HCT116 (cell line): ENCODE results near the gene ATG4B. TPM values are rescaled to one million over a fixed set of nuclear protein-coding genes. Genes with fewer than 3 reads are reported as not detected.

ENCODE experiments used
- ATAC-seq: fragments of 200-7000 bp; cut with Tn5 transposase; 2 replicates; pipeline ENCODE4 v1.9.1; 2020; ENCODE audit warnings: mild to moderate bottlenecking, moderate library complexity
- BruUV-seq: library from RNA; stranded (reverse); fragments of 400-500 nt; replicated peaks from 2 replicates; lab custom pipeline; 2021; lab: Mats Ljungman, UMichigan
- CTCF ChIA-PET: fragments of 300-600 bp; sonication (Branson Sonifier 250); formaldehyde crosslinking; loops from one replicate; lab custom pipeline; 2021; ENCODE audit warnings: antibody characterized with exemption; lab: Charles Lee
- POLR2A ChIA-PET: fragments of 300-600, 350-600 bp; sonication (Branson Sonifier 250); formaldehyde crosslinking; loops from one replicate; lab custom pipeline; 2021; ENCODE audit warnings: antibody characterized with exemption; lab: Charles Lee
- RAD21 ChIA-PET, 2 experiments: fragments of 300-600 bp; sonication (Branson Sonifier 250); formaldehyde crosslinking; loops; one replicate each; lab custom pipeline; 2023; ENCODE audit warnings: low total read pairs in 2 of 2; ENCODE audit not compliant: uncharacterized antibody in 2 of 2, unreplicated experiment in 2 of 2, low non-redundant PET in 1 of 2; lab: Charles Lee
- DNase-seq: peaks from one replicate; pipeline ENCODE4 v3.0.0-alpha.2; 2010; ENCODE audit warnings: low read depth, low spot score
- H2AFZ ChIP-seq: fragments of 200-600 bp; shearing (Covaris generic), sonication (generic); 2 replicates; pipeline ENCODE4 v1.6.1; 2017; ENCODE audit warnings: low read depth, mixed run types, mixed read lengths, antibody characterized with exemption, low read length; ENCODE audit not compliant: poor library complexity, severe bottlenecking
- H3K27ac ChIP-seq: 2 replicates; pipeline ENCODE4 v1.5.1; 2012; ENCODE audit warnings: low read depth, low read length
- H3K27me3 ChIP-seq: fragments of 200-600 bp; sonication (generic); 2 replicates; pipeline ENCODE4 v1.6.1; 2016; ENCODE audit warnings: mixed run types, low read length, mixed read lengths; ENCODE audit not compliant: insufficient read depth
- H3K36me3 ChIP-seq, 2 experiments: fragments of 200-500 bp in 1 of 2; fragments of 200-600 bp in 1 of 2; sonication (Bioruptor generic) in 1 of 2; sonication (generic) in 1 of 2; 2 replicates each; pipeline versions ENCODE4 v1.5.1 to v1.6.1; 2014 to 2016; ENCODE audit warnings: low read length in 2 of 2, inconsistent platforms in 1 of 2, mixed read lengths in 1 of 2, mixed run types in 1 of 2; ENCODE audit not compliant: insufficient read depth in 2 of 2, control insufficient read depth in 1 of 2
- H3K4me1 ChIP-seq, 2 experiments: fragments of 200-600 bp in 1 of 2; sonication (generic) in 1 of 2; 2 replicates each; pipeline versions ENCODE4 v1.5.1 to v1.6.1; 2012 to 2017; ENCODE audit warnings: low read length in 2 of 2, inconsistent platforms in 1 of 2, mild to moderate bottlenecking in 1 of 2, mixed read lengths in 1 of 2, mixed run types in 1 of 2, moderate library complexity in 1 of 2; ENCODE audit not compliant: insufficient read depth in 2 of 2, control insufficient read depth in 1 of 2
- H3K4me2 ChIP-seq: fragments of 200-600 bp; sonication (generic); 2 replicates; pipeline ENCODE4 v1.6.1; 2017; ENCODE audit warnings: mixed run types, low read length, mixed read lengths
- H3K4me3 ChIP-seq, 2 experiments: fragments of 200-600 bp in 1 of 2; sonication (generic) in 1 of 2; replicated peaks in 1 of 2; 2 replicates each; pipeline ENCODE4 v1.5.1; 2011 to 2016; ENCODE audit warnings: low read length in 2 of 2, control low read depth in 1 of 2, low read depth in 1 of 2, mild to moderate bottlenecking in 1 of 2, mixed read lengths in 1 of 2, mixed run types in 1 of 2
- H3K79me2 ChIP-seq: fragments of 200-600 bp; sonication (generic); 2 replicates; pipeline ENCODE4 v1.6.1; 2017; ENCODE audit warnings: mild to moderate bottlenecking, mixed run types, low read length, moderate library complexity, mixed read lengths; ENCODE audit not compliant: insufficient read depth
- H3K9ac ChIP-seq: fragments of 200-600 bp; sonication (generic); 2 replicates; pipeline ENCODE4 v1.6.1; 2016; ENCODE audit warnings: low read length, mixed read lengths
- H3K9me2 ChIP-seq: fragments of 200-600 bp; sonication (generic), shearing (Covaris generic); 2 replicates; pipeline ENCODE4 v1.6.1; 2017; ENCODE audit warnings: mixed run types, mild to moderate bottlenecking, moderate library complexity; ENCODE audit not compliant: insufficient read depth
- H3K9me3 ChIP-seq, 2 experiments: fragments of 200-500 bp in 1 of 2; fragments of 200-600 bp in 1 of 2; sonication (Bioruptor generic) in 1 of 2; sonication (generic) in 1 of 2; 2 replicates each; pipeline ENCODE4 v1.6.1; 2014 to 2017; ENCODE audit warnings: low read length in 2 of 2, mixed read lengths in 2 of 2, inconsistent platforms in 1 of 2, low read depth in 1 of 2, mild to moderate bottlenecking in 1 of 2, mixed run types in 1 of 2, moderate library complexity in 1 of 2; ENCODE audit not compliant: control insufficient read depth in 1 of 2, insufficient read depth in 1 of 2
- H4K20me1 ChIP-seq: fragments of 200-600 bp; sonication (generic), shearing (Covaris generic); 2 replicates; pipeline ENCODE4 v1.6.1; 2017; ENCODE audit warnings: mixed run types, mild to moderate bottlenecking, moderate library complexity; ENCODE audit not compliant: insufficient read depth
- CBX3 ChIP-seq: IDR thresholded peaks from 2 replicates; pipeline ENCODE4 v1.6.1; 2012; ENCODE audit warnings: low read depth
- EGR1 ChIP-seq: IDR thresholded peaks from 2 replicates; pipeline ENCODE4 v1.6.1; 2012; ENCODE audit warnings: low read depth
- ELF1 ChIP-seq: IDR thresholded peaks from 2 replicates; pipeline ENCODE4 v1.6.1; 2012; ENCODE audit warnings: low read depth, borderline replicate concordance
- EZH2 ChIP-seq: fragments of 200-600 bp; sonication (generic); IDR thresholded peaks from 2 replicates; pipeline ENCODE4 v1.6.1; 2017; ENCODE audit warnings: antibody characterized with exemption, mixed run types
- EZH2phosphoT487 ChIP-seq: fragments of 200-600 bp; IDR thresholded peaks from 2 replicates; pipeline ENCODE4 v1.6.1; 2018; ENCODE audit warnings: antibody characterized with exemption, borderline replicate concordance
- FOSL1 ChIP-seq: IDR thresholded peaks from 2 replicates; pipeline ENCODE4 v1.6.1; 2012; ENCODE audit warnings: low read depth
- JUND ChIP-seq: IDR thresholded peaks from 2 replicates; pipeline ENCODE4 v1.6.1; 2012
- POLR2A ChIP-seq: IDR thresholded peaks from 2 replicates; pipeline ENCODE4 v1.7.0; 2011; ENCODE audit warnings: borderline replicate concordance; ENCODE audit not compliant: insufficient read depth, insufficient read length; ENCODE audit errors: extremely low read depth
- RAD21 ChIP-seq: IDR thresholded peaks from 2 replicates; pipeline ENCODE4 v1.6.1; 2012; ENCODE audit warnings: low read depth, mild to moderate bottlenecking
- SRF ChIP-seq: IDR thresholded peaks from 2 replicates; pipeline ENCODE4 v1.6.1; 2012; ENCODE audit warnings: low read depth
- TCF7L2 ChIP-seq: IDR thresholded peaks from 2 replicates; pipeline ENCODE4 v1.7.0; 2011; ENCODE audit warnings: borderline replicate concordance, inconsistent platforms; ENCODE audit not compliant: insufficient read depth, insufficient read length; ENCODE audit errors: extremely low read depth
- YY1 ChIP-seq: IDR thresholded peaks from 2 replicates; pipeline ENCODE4 v1.6.1; 2011; ENCODE audit warnings: low read length, low read depth, moderate library complexity, mild to moderate bottlenecking; ENCODE audit not compliant: insufficient replicate concordance; ENCODE audit errors: extremely low read depth
- ZFX ChIP-seq: fragments of 450-650 bp; IDR thresholded peaks from 2 replicates; pipeline ENCODE4 v1.6.1; 2017
- ZNF274 ChIP-seq: fragments of 200-500 bp; sonication (Bioruptor generic); IDR thresholded peaks from 2 replicates; pipeline ENCODE4 v1.6.1; 2014; ENCODE audit warnings: mild to moderate bottlenecking, low read depth, low read length, inconsistent platforms
- intact Hi-C: fragments of 100-400 bp; cut with micrococcal nuclease; formaldehyde crosslinking; loops from 2 replicates; pipeline ENCODE4 v1.10.0; 2022
- total RNA-seq: library from RNA; stranded (reverse); gene quantifications from one replicate; pipeline ENCODE4 v1.2.1, GENCODE V29; 2021; ENCODE audit not compliant: unreplicated experiment
- TF ChIP-seq, protein P1 (sequence below): IDR thresholded peaks from 2 replicates; pipeline ENCODE4 v1.6.1; 2011; ENCODE audit warnings: mild to moderate bottlenecking, low read length, moderate library complexity; ENCODE audit not compliant: insufficient replicate concordance; ENCODE audit errors: extremely low read depth
- TF ChIP-seq, protein P2 (sequence below): IDR thresholded peaks from 2 replicates; pipeline ENCODE4 v1.6.1; 2012

The ATG4B gene
- total RNA-seq, 1 experiment from 2014 or later, result 87.4 TPM

DNA sequence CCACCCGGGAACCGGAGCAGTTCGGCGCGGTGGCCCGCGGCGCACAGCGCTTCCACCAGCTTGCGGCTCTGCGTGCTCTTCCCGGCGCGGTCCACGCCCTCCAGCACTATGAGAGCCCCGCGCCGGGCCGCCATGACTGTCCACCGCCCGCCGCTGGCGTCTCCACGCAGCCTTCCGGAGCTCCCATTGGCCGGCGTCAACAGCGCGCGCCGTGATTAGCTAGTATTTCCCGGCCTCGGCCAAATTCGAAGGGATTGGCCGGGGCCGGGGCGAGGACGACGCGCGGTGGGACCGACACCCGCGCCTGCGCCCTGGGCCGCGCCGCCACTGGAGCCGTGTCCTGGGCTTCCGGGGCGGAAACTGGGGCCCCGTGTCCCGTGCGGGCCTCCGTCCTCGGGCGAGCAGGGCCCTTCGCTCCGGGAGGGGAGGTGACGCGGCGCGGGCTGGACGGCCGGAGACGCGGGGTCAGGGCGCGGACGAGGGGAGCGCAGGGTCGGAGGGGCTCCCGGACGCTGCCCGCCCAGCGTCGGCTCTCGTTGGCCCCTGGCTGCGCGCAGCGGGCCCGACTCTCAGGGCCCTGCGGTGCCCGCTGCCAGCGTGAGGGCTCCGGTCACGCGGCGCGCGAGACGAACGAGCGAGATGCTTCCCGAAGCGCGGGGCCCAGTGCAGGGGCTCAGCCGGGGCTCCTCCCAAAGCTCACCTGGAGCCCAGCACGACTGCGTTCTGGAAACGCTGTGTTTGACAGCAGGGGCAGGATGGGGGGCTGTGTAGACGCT, 49.3 kb downstream of the ATG4B start, which contains the start of gene DTYMK (continued):
- TF ChIP-seq, protein P1, sequence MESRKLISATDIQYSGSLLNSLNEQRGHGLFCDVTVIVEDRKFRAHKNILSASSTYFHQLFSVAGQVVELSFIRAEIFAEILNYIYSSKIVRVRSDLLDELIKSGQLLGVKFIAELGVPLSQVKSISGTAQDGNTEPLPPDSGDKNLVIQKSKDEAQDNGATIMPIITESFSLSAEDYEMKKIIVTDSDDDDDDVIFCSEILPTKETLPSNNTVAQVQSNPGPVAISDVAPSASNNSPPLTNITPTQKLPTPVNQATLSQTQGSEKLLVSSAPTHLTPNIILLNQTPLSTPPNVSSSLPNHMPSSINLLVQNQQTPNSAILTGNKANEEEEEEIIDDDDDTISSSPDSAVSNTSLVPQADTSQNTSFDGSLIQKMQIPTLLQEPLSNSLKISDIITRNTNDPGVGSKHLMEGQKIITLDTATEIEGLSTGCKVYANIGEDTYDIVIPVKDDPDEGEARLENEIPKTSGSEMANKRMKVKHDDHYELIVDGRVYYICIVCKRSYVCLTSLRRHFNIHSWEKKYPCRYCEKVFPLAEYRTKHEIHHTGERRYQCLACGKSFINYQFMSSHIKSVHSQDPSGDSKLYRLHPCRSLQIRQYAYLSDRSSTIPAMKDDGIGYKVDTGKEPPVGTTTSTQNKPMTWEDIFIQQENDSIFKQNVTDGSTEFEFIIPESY, result peak; percentile 83
- TF ChIP-seq POLR2A (no peak), ZFX (peak; percentile 85), YY1 (peak; percentile 94)
- TF ChIP-seq, all 23 proteins: peak for 9

DNA sequence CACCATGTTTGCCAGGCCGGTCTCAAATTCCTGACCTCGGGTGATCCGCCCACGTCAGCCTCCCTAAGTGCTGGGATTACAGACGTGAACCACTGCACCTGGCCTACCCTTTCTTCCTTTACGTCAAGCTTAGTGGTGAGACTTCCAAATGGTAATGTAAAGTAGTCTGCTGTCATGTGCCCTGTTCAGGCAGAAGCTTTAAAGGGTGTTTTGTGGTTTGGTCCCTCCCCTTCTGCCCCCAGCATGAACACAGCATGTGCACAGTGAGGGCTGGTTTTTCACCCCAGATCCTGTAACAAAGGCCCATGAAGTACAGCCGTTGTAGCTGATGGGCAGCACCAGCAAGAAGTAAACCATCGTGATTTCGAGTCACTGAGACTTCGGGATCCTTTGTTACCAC, 51.8 kb downstream of the ATG4B start:
- Histone ChIP-seq H2AFZ (no peak overlapping the region), H3K4me2 (peak overlapping the region; percentile 7; the same call in 1 of the 2 replicates), H3K79me2 (peaks cover 56% of the 10 kb centered on the region)
- BruUV-seq, result no TSS peak
- RAD21 ChIA-PET, result no interaction called here
- TF ChIP-seq FOSL1, result no peak
- TF ChIP-seq RAD21, result no peak
- TF ChIP-seq EZH2phosphoT487, result no peak
- no peak for TF ChIP-seq CBX3
- TF ChIP-seq, protein P2, sequence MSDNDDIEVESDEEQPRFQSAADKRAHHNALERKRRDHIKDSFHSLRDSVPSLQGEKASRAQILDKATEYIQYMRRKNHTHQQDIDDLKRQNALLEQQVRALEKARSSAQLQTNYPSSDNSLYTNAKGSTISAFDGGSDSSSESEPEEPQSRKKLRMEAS, result no peak
- TF ChIP-seq ELF1, result no peak
- no peak for TF ChIP-seq EGR1
- no peak for TF ChIP-seq TCF7L2
- TF ChIP-seq, protein P1, result no peak
- TF ChIP-seq SRF, result no peak
- TF ChIP-seq ZNF274, result no peak
- TF ChIP-seq JUND, result no peak
- TF ChIP-seq ZFX, result no peak
- no peak for TF ChIP-seq POLR2A
- TF ChIP-seq EZH2, result no peak
- TF ChIP-seq, all 23 proteins: peak for 0
- no peaks in the 10 kb centered on the region for H3K27me3 ChIP-seq
- peaks cover 8 to 23% of the 10 kb centered on the region in 2 experiments for H3K4me1 ChIP-seq
- no peak overlapping the region for H3K27ac ChIP-seq
- peaks cover 7 to 19% of the 10 kb centered on the region in 2 experiments for H3K36me3 ChIP-seq
- DNase-seq, result no peak
- H3K4me3 ChIP-seq, result no peak overlapping the region
- no peaks in the 10 kb centered on the region for H4K20me1 ChIP-seq
- intact Hi-C loops, result loop anchor here (5.0 kb wide), 2 partner anchors 43 to 188 kb away; partner anchors contain the start of gene D2HGDH
- ChIA-PET POLR2A (interaction anchor here (2.6 kb wide), 1 partner anchor 12 kb away, joined by 9 read pairs; the partner anchor contains the start of gene ING5), CTCF (no interaction called here)
- H3K9me2 ChIP-seq, result no peaks in the 10 kb centered on the region
- ATAC-seq, result no peak
- no peak overlapping the region for H3K9ac ChIP-seq
- no peaks in the 10 kb centered on the region for H3K9me3 ChIP-seq
